ENCODE measurements around the gene TAF11L10.
"Not testable (repeated sequence)": the region's sequence is repeated elsewhere in the genome, so short reads cannot be mapped to it uniquely, and the experiment has no call there.

The TAF11L10 gene

GRCh38 chr5:17597728-17598127 lies at the start of gene TAF11L10:
TAF11L10 (minus strand) TSS chr5:17597828.
- not testable (repeated sequence) for DNase-seq (ENCODE audit: low read depth, low spot score)

GRCh38 chr5:17634160-17634559 lies 36.5 kb upstream of the TAF11L10 start, which contains the start of gene TAF11L14:
TAF11L14 (plus strand) TSS chr5:17634460.
- DNase-seq (ENCODE audit: low read depth, low spot score): no peak

GRCh38 chr5:17631788-17632187 lies 34.2 kb upstream of the TAF11L10 start, which contains the start of gene TAF11L13:
TAF11L13 (plus strand) TSS chr5:17632088.
- not testable (repeated sequence) for DNase-seq (ENCODE audit: low read depth, low spot score)

- DNase-seq (ENCODE audit: low read depth, low spot score): no peak
These were observed 28.1 kb upstream of the TAF11L10 start for GRCh38 chr5:17625686-17626085.

GRCh38 chr5:17620627-17621026 lies 23.0 kb upstream of the TAF11L10 start:
- DNase-seq (ENCODE audit: low read depth, low spot score): peak; percentile 12

- DNase-seq (ENCODE audit: low read depth, low spot score): no peak
These were observed 21.7 kb upstream of the TAF11L10 start for GRCh38 chr5:17619354-17619753.

- DNase-seq (ENCODE audit: low read depth, low spot score): no peak
These were observed 17.4 kb upstream of the TAF11L10 start for GRCh38 chr5:17614872-17615605.

GRCh38 chr5:17610092-17610491 lies 12.5 kb upstream of the TAF11L10 start, which contains the start of gene TAF11L12:
TAF11L12 (plus strand) TSS chr5:17610392.
- DNase-seq (ENCODE audit: low read depth, low spot score): not testable (repeated sequence)

GRCh38 chr5:17607461-17607860 lies 9.8 kb upstream of the TAF11L10 start:
- DNase-seq (ENCODE audit: low read depth, low spot score): not testable (repeated sequence)

GRCh38 chr5:17604951-17605350 lies 7.3 kb upstream of the TAF11L10 start:
- DNase-seq (ENCODE audit: low read depth, low spot score): no peak

- not testable (repeated sequence) for DNase-seq (ENCODE audit: low read depth, low spot score)
These were observed 6.3 kb upstream of the TAF11L10 start, which contains the start of gene TAF11L11 for GRCh38 chr5:17603880-17604279. TAF11L11 (plus strand) TSS chr5:17604183.

- DNase-seq (ENCODE audit: low read depth, low spot score): not testable (repeated sequence)
These were observed 3.4 kb downstream of the TAF11L10 start, which contains the start of gene TAF11L9 for GRCh38 chr5:17594255-17594654. TAF11L9 (minus strand) TSS chr5:17594394.

GRCh38 chr5:17590860-17591259 lies 6.8 kb downstream of the TAF11L10 start, which contains the start of gene TAF11L8:
TAF11L8 (minus strand) TSS chr5:17590960.
- DNase-seq (ENCODE audit: low read depth, low spot score): not testable (repeated sequence)

- DNase-seq (ENCODE audit: low read depth, low spot score): not testable (repeated sequence)
These were observed 12.0 kb downstream of the TAF11L10 start, which contains the start of gene TAF11L7 for GRCh38 chr5:17585658-17586057. TAF11L7 (minus strand) TSS chr5:17585758.
